Pancreas (tissue), 10 donors: Measurements from ENCODE around the gene PSMD6. TPM values are rescaled to one million over a fixed set of nuclear protein-coding genes. Genes with fewer than 3 reads are reported as not detected.

Experiments used
- ATAC-seq, 4 donors: fragments of 200-7000 bp; cut with Tn5 transposase; one replicate each; pipeline versions ENCODE4 v1.8.0 to v1.9.1; 2020; ENCODE audit warnings: mild to moderate bottlenecking in 4 of 4, moderate library complexity in 4 of 4
- DNase-seq, 6 donors: peaks; one replicate each; pipeline ENCODE4 v3.0.0-alpha.2; 2020
- FAIRE-seq: peaks from 2 replicates; lab custom pipeline; 2012; peaks lifted over from hg19 to GRCh38; lab: Jason Lieb, UNC
- H3K27ac ChIP-seq, 4 donors: fragments of 200-600 bp; sonication (generic); 1 replicate in 3 of 4; 2 replicates in 1 of 4; pipeline versions ENCODE4 v1.5.0 to v1.8.0; 2020
- H3K27me3 ChIP-seq, 4 donors: fragments of 200-600 bp; one replicate each; pipeline ENCODE4 v1.8.0; 2021
- H3K36me3 ChIP-seq, 3 donors: fragments of 200-600 bp; sonication (generic) in 1 of 3; one replicate each; pipeline versions ENCODE4 v1.5.0 to v1.8.0; 2020 to 2021
- H3K4me1 ChIP-seq, 3 donors: fragments of 200-600 bp; one replicate each; pipeline ENCODE4 v1.8.0; 2021
- H3K4me3 ChIP-seq, 4 donors: fragments of 200-600 bp; sonication (generic) in 2 of 4; one replicate each; pipeline versions ENCODE4 v1.5.0 to v1.8.0; 2020 to 2021
- H3K9me3 ChIP-seq, 4 donors: fragments of 200-600 bp; one replicate each; pipeline ENCODE4 v1.8.0; 2021
- CTCF ChIP-seq, 4 donors: fragments of 200-600 bp; sonication (generic) in 3 of 4; IDR thresholded peaks; one replicate each; pipeline versions ENCODE4 v1.5.0 to v1.8.0; 2021; ENCODE audit warnings: antibody characterized with exemption in 4 of 4
- WGBS, 2 donors: extraction: QIAGEN DNeasy Blood & Tissue Kit; methylation state at CpG; one replicate each; pipeline ENCODE4 v1.1.7; 2013; 5-methylcytosine and 5-hydroxymethylcytosine counted together
- intact Hi-C, 3 donors: fragments of 100-400 bp; cut with DNase I; formaldehyde crosslinking; loops; one replicate each; pipeline versions ENCODE4 v1.11.1 to v1.14.2; 2022
- polyA plus RNA-seq, 2 donors: library from polyadenylated mRNA; stranded (reverse); fragments of 200-250 nt; gene quantifications; one replicate each; pipeline ENCODE4 v1.2.3, GENCODE V29; 2013
- total RNA-seq, 6 donors: library from RNA; stranded (reverse); fragmentation: NEBNext Ultra II Directional in 4 of 6; extraction: Animal tissue kit (Norgen Biotek cat#: 25700) in 4 of 6; gene quantifications; one replicate each; pipeline versions ENCODE4 v1.2.1 to v1.2.4, GENCODE V29; 2021 to 2023
- donor health status: healthy with polysubstance abuse.
- donor health status: DM: no; HTN: no; CAD: no; lungs with moderate emphysema.
- donor health status: DM: no; HTN: no; CAD: no.
- donor health status: control.
- donor health status: control.
- donor health status: Bipolar disorder and iron deficiency.
- donor health status: DM: yes; HTN: yes; CAD: no.
- donor health status: DM: no; HTN: no; CAD: no.
- donor health status: DM: no; HTN: no; CAD: no.
- donor health status: DM: yes; HTN: yes; CAD: no.

Gene PSMD6
- total and polyA plus RNA-seq, 8 donors: 73.7 to 220 (median 114) TPM

GRCh38 chr3:64053581-64053980 lies 30.3 kb upstream of the PSMD6 start:
- H3K36me3 ChIP-seq: no peaks in the 10 kb centered on the region
- intact Hi-C loops: no loop called here
- no peak for DNase-seq
- no peaks in the 10 kb centered on the region for H3K9me3 ChIP-seq
- 63 to 64% methylated on average over 3 of the region's 3 CpGs for WGBS, 2 donors
- no peaks in the 10 kb centered on the region for H3K4me1 ChIP-seq
- no peak overlapping the region for H3K4me3 ChIP-seq
- TF ChIP-seq CTCF (IDR thresholded peaks at IDR 0.05): no peak
- ATAC-seq: peak in 1 of 4 donors; percentile 9
- H3K27me3 ChIP-seq: no peaks in the 10 kb centered on the region
- no peak for FAIRE-seq
- no peak overlapping the region for H3K27ac ChIP-seq

DNA sequence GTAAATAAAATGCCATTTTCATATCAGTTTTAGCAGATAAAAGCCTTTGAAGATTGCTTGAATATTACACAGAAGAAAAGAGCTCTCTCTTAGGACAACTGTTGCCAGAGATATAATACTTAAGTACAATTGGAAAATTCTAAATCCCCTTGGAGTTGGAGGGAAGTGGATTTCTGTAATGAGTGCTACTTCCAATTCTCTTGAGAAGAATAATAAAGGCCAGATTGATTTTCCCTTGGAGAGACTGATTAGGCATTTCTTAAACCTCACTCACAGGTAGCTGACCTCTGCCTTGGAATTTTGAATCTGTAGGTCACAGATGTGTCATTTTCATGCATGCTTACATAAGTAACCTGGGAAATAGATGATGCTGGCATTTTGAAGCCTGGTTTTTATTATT lies 29.8 kb upstream of the PSMD6 start:
- FAIRE-seq (no peak), DNase-seq (no peak), ATAC-seq (no peak)
- no peak for TF ChIP-seq CTCF (IDR thresholded peaks at IDR 0.05)
- Histone ChIP-seq H3K27ac (no peak overlapping the region), H3K9me3 (no peaks in the 10 kb centered on the region), H3K36me3 (no peaks in the 10 kb centered on the region), H3K4me3 (no peak overlapping the region), H3K27me3 (no peaks in the 10 kb centered on the region), H3K4me1 (no peaks in the 10 kb centered on the region)
- intact Hi-C loops: no loop called here

DNA sequence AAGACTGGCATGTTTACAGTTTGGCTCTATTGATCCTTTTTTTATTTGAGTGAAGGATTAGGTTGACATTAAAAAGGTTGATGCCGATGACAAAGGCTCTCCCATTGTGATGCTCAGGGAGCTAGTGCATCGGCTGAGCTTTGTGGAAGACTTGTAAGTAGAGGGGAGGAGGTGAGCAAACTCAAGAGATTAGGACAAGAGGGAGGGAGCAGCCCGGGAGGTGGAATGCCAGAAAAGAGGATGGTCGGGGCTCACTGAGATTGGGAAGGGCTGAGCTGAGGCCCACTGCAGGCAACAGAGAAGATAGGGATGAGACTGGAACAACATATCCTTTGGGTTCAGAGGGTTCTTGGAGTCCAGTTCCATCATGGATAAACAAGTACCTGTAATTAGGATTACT lies 26.5 kb upstream of the PSMD6 start:
- intact Hi-C loops: no loop called here
- FAIRE-seq (no peak), DNase-seq (no peak), ATAC-seq (no peak)
- WGBS, 2 donors: 61 to 69% methylated on average over 4 of the region's 4 CpGs
- TF ChIP-seq CTCF (IDR thresholded peaks at IDR 0.05): no peak
- H3K36me3 ChIP-seq: no peaks in the 10 kb centered on the region
- H3K9me3 ChIP-seq: no peaks in the 10 kb centered on the region
- H3K27ac ChIP-seq: no peak overlapping the region
- H3K27me3 ChIP-seq: no peaks in the 10 kb centered on the region
- H3K4me3 ChIP-seq: no peak overlapping the region
- H3K4me1 ChIP-seq: no peaks in the 10 kb centered on the region

GRCh38 chr3:64049136-64049535 lies 25.8 kb upstream of the PSMD6 start:
- Histone ChIP-seq H3K4me1 (no peaks in the 10 kb centered on the region), H3K9me3 (no peaks in the 10 kb centered on the region), H3K27me3 (no peaks in the 10 kb centered on the region), H3K27ac (no peak overlapping the region), H3K36me3 (no peaks in the 10 kb centered on the region), H3K4me3 (no peak overlapping the region)
- WGBS, 2 donors: 65 to 78% methylated on average over 3 of the region's 3 CpGs
- intact Hi-C loops: no loop called here
- ATAC-seq (no peak), DNase-seq (no peak), FAIRE-seq (no peak)
- TF ChIP-seq CTCF (IDR thresholded peaks at IDR 0.05): no peak

DNA sequence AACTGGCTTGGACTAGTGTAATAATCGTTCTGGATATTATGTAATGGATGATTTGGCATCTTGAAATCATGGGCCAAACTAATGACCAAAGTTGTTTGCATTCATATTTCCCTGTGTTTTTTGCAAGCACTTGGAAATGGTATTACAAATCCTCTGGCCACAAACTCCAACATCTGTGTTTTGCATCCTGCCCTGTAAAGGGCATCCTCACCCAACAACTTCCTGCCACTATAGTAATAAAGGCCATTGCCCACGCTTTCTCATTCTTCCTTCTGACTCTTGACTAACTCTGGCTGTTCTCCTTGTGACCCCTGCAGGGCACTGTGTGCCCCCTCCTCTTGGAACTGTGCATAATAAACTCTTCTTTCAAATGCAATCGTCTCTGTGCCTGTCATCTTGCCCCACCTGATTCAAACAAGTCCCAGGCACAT lies 25.4 kb upstream of the PSMD6 start:
- Histone ChIP-seq H3K27ac (no peak overlapping the region), H3K36me3 (no peaks in the 10 kb centered on the region), H3K27me3 (no peaks in the 10 kb centered on the region), H3K4me3 (no peak overlapping the region), H3K9me3 (no peaks in the 10 kb centered on the region), H3K4me1 (no peaks in the 10 kb centered on the region)
- no peak for ATAC-seq
- FAIRE-seq: no peak
- intact Hi-C loops: no loop called here
- 48 to 50% methylated on average over 3 of the region's 3 CpGs for WGBS, 2 donors
- TF ChIP-seq CTCF (IDR thresholded peaks at IDR 0.05): no peak
- no peak for DNase-seq
